Astrocyte (in vitro differentiated cells and primary cell): ENCODE data around the gene IL10. TPM values are rescaled to one million over a fixed set of nuclear protein-coding genes. Genes with fewer than 3 reads are reported as not detected.

Experiments
- DNase-seq: peaks from one replicate; pipeline ENCODE4 v3.0.0-alpha.2; 2010; ENCODE audit warnings: low read depth
- FAIRE-seq: peaks from 2 replicates; lab custom pipeline; 2011; peaks lifted over from hg19 to GRCh38; lab: Jason Lieb, UNC
- H2AFZ ChIP-seq: 2 replicates; pipeline ENCODE4 v1.6.0; 2012; ENCODE audit warnings: low read depth, low read length, inconsistent platforms
- H3K27ac ChIP-seq: 2 replicates; pipeline ENCODE4 v1.5.1; 2011; ENCODE audit warnings: low read depth, low read length, inconsistent platforms
- H3K27me3 ChIP-seq: 2 replicates; pipeline ENCODE4 v1.6.0; 2011; ENCODE audit warnings: low read length, inconsistent platforms; ENCODE audit not compliant: insufficient read depth
- H3K36me3 ChIP-seq: 2 replicates; pipeline ENCODE4 v1.5.1; 2011; ENCODE audit warnings: low read length, inconsistent platforms; ENCODE audit not compliant: insufficient read depth
- H3K4me1 ChIP-seq: 2 replicates; pipeline ENCODE4 v1.5.1; 2011; ENCODE audit warnings: low read length, inconsistent platforms; ENCODE audit not compliant: insufficient read depth
- H3K4me2 ChIP-seq: 2 replicates; pipeline ENCODE4 v1.6.0; 2012; ENCODE audit warnings: low read length, inconsistent platforms
- H3K4me3 ChIP-seq: 2 replicates; pipeline ENCODE4 v1.5.1; 2011; ENCODE audit warnings: low read depth, mild to moderate bottlenecking, low read length, inconsistent platforms; ENCODE audit not compliant: insufficient read depth
- H3K79me2 ChIP-seq: 2 replicates; pipeline ENCODE4 v1.6.0; 2012; ENCODE audit warnings: mild to moderate bottlenecking, low read length, inconsistent platforms; ENCODE audit not compliant: insufficient read depth
- H3K9ac ChIP-seq: 2 replicates; pipeline ENCODE4 v1.6.0; 2012; ENCODE audit warnings: mild to moderate bottlenecking, low read length, inconsistent platforms
- H3K9me3 ChIP-seq: 2 replicates; pipeline ENCODE4 v1.5.1; 2012; ENCODE audit warnings: low read depth, mild to moderate bottlenecking, low read length, inconsistent platforms; ENCODE audit not compliant: insufficient read depth
- H4K20me1 ChIP-seq: 2 replicates; pipeline ENCODE4 v1.6.0; 2012; ENCODE audit warnings: low read length, inconsistent platforms; ENCODE audit not compliant: insufficient read depth
- H3K27ac Mint-ChIP-seq: one replicate; pipeline ENCODE4 v1.8.0; 2021; ENCODE audit warnings: mild to moderate bottlenecking, mixed read lengths; ENCODE audit not compliant: unreplicated experiment
- H3K27me3 Mint-ChIP-seq: one replicate; pipeline ENCODE4 v1.8.0; 2021; ENCODE audit warnings: low read depth, mixed read lengths; ENCODE audit not compliant: unreplicated experiment
- H3K36me3 Mint-ChIP-seq: one replicate; pipeline ENCODE4 v1.8.0; 2021; ENCODE audit warnings: low read depth, mixed read lengths; ENCODE audit not compliant: unreplicated experiment
- H3K4me1 Mint-ChIP-seq: one replicate; pipeline ENCODE4 v1.8.0; 2021; ENCODE audit warnings: low read depth, mixed read lengths; ENCODE audit not compliant: unreplicated experiment
- H3K4me3 Mint-ChIP-seq: one replicate; pipeline ENCODE4 v1.8.0; 2021; ENCODE audit warnings: mild to moderate bottlenecking, moderate library complexity, mixed read lengths; ENCODE audit not compliant: unreplicated experiment
- H3K9me3 Mint-ChIP-seq: one replicate; pipeline ENCODE4 v1.8.0; 2021; ENCODE audit warnings: mild to moderate bottlenecking, mixed read lengths; ENCODE audit not compliant: unreplicated experiment
- CTCF ChIP-seq: IDR thresholded peaks from 2 replicates; pipeline ENCODE4 v1.5.1; 2011; ENCODE audit warnings: low read depth, mild to moderate bottlenecking, inconsistent platforms, low read length, moderate library complexity; ENCODE audit not compliant: insufficient read depth
- EZH2 ChIP-seq: IDR thresholded peaks from 2 replicates; pipeline ENCODE4 v1.6.1; 2012; ENCODE audit warnings: mild to moderate bottlenecking, low read length, inconsistent platforms; ENCODE audit not compliant: insufficient read depth
- total RNA-seq: library from RNA; stranded (reverse); gene quantifications from 2 replicates; pipeline ENCODE4 v1.2.1, GENCODE V29; 2021

The IL10 gene
- total RNA-seq, 1 donor from 2014 or later = not detected

- H3K4me3 ChIP-seq = no peak overlapping the region
- peaks cover 60% of the 10 kb centered on the region for H3K79me2 ChIP-seq
- no peak overlapping the region for H3K4me2 ChIP-seq
- Mint-ChIP-seq H3K27ac (no peak overlapping the region), H3K4me1 (peaks cover 24% of the 10 kb centered on the region), H3K9me3 (peaks cover 2% of the 10 kb centered on the region), H3K4me3 (no peak overlapping the region), H3K36me3 (peaks cover 14% of the 10 kb centered on the region), H3K27me3 (no peaks in the 10 kb centered on the region)
- no peak for TF ChIP-seq CTCF
- TF ChIP-seq EZH2 = no peak
- H3K9ac ChIP-seq = no peak overlapping the region
- no peak for DNase-seq
- peaks cover 24% of the 10 kb centered on the region for H3K36me3 ChIP-seq
- FAIRE-seq = no peak
- H3K27me3 ChIP-seq = no peaks in the 10 kb centered on the region
- H3K4me1 ChIP-seq = peaks cover 18% of the 10 kb centered on the region
- peaks cover 98% of the 10 kb centered on the region for H4K20me1 ChIP-seq
- no peak overlapping the region for H3K27ac ChIP-seq
- no peaks in the 10 kb centered on the region for H3K9me3 ChIP-seq
- no peak overlapping the region for H2AFZ ChIP-seq
Observed at GRCh38 chr1:206727981-206728696, 44.2 kb downstream of the IL10 start.

GRCh38 chr1:206725109-206725963 is 47.0 kb downstream of the IL10 start:
- no peak for DNase-seq
- Histone ChIP-seq H3K9me3 (no peaks in the 10 kb centered on the region), H3K27me3 (no peaks in the 10 kb centered on the region), H3K79me2 (peaks cover 85% of the 10 kb centered on the region), H2AFZ (no peak overlapping the region), H3K9ac (no peak overlapping the region), H3K4me1 (peaks cover 25% of the 10 kb centered on the region), H4K20me1 (peaks cover 97% of the 10 kb centered on the region), H3K27ac (no peak overlapping the region), H3K4me2 (no peak overlapping the region), H3K4me3 (no peak overlapping the region), H3K36me3 (peaks cover 5% of the 10 kb centered on the region)
- H3K4me3 Mint-ChIP-seq = no peak overlapping the region
- FAIRE-seq = no peak
- H3K27me3 Mint-ChIP-seq = no peaks in the 10 kb centered on the region
- no peaks in the 10 kb centered on the region for H3K9me3 Mint-ChIP-seq
- peaks cover 27% of the 10 kb centered on the region for H3K4me1 Mint-ChIP-seq
- TF ChIP-seq EZH2 (no peak), CTCF (peak; percentile 63)
- peaks cover 8% of the 10 kb centered on the region for H3K36me3 Mint-ChIP-seq
- H3K27ac Mint-ChIP-seq = no peak overlapping the region
